Epithelial cell of esophagus (primary cell): ENCODE measurements around the gene HS6ST2.

Source experiments
- DNase-seq: peaks from one replicate; pipeline ENCODE4 v3.0.0; 2010; ENCODE audit warnings: low read depth
- H3K4me3 ChIP-seq: 2 replicates; pipeline ENCODE4 v1.5.1; 2011; ENCODE audit warnings: mild to moderate bottlenecking, low read length, control low read depth
- TF ChIP-seq, protein P1 (sequence below): IDR thresholded peaks from 2 replicates; pipeline ENCODE4 v1.5.1; 2011; ENCODE audit warnings: low read depth, mild to moderate bottlenecking, low read length, control low read depth, inconsistent platforms; ENCODE audit not compliant: insufficient read depth; ENCODE audit errors: missing control alignments

HS6ST2 gene

DNA sequence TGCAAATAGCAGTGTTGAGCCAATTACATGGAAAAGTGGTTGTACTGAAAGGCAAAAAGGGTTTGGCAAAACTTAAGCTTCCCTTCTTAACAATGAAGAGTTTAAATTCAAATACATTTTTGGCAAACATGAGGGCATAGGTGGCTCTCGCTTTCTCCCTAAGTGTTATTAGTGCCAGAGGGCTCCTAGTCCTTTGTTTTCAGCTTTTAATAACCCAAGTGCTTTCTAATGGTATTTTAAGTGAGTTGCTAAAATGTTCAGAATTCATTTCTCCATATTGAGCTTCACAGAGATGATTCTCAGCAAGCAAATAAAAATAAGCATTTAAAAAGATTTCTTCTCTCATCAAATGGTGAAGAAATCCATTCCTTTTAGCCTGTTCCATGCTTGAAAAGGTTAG is 123.7 kb downstream of the HS6ST2 start:
- no peak overlapping the region for H3K4me3 ChIP-seq
- TF ChIP-seq, protein P1, sequence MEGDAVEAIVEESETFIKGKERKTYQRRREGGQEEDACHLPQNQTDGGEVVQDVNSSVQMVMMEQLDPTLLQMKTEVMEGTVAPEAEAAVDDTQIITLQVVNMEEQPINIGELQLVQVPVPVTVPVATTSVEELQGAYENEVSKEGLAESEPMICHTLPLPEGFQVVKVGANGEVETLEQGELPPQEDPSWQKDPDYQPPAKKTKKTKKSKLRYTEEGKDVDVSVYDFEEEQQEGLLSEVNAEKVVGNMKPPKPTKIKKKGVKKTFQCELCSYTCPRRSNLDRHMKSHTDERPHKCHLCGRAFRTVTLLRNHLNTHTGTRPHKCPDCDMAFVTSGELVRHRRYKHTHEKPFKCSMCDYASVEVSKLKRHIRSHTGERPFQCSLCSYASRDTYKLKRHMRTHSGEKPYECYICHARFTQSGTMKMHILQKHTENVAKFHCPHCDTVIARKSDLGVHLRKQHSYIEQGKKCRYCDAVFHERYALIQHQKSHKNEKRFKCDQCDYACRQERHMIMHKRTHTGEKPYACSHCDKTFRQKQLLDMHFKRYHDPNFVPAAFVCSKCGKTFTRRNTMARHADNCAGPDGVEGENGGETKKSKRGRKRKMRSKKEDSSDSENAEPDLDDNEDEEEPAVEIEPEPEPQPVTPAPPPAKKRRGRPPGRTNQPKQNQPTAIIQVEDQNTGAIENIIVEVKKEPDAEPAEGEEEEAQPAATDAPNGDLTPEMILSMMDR: no peak
- no peak for DNase-seq

GRCh38 chrX:132834109-132834508 is 124.3 kb downstream of the HS6ST2 start:
- no peak for DNase-seq
- no peak overlapping the region for H3K4me3 ChIP-seq
- TF ChIP-seq, protein P1: no peak

- no peak for DNase-seq
- TF ChIP-seq, protein P1: no peak
- H3K4me3 ChIP-seq: no peak overlapping the region
These were observed 125.1 kb downstream of the HS6ST2 start for GRCh38 chrX:132833373-132833772.

DNA sequence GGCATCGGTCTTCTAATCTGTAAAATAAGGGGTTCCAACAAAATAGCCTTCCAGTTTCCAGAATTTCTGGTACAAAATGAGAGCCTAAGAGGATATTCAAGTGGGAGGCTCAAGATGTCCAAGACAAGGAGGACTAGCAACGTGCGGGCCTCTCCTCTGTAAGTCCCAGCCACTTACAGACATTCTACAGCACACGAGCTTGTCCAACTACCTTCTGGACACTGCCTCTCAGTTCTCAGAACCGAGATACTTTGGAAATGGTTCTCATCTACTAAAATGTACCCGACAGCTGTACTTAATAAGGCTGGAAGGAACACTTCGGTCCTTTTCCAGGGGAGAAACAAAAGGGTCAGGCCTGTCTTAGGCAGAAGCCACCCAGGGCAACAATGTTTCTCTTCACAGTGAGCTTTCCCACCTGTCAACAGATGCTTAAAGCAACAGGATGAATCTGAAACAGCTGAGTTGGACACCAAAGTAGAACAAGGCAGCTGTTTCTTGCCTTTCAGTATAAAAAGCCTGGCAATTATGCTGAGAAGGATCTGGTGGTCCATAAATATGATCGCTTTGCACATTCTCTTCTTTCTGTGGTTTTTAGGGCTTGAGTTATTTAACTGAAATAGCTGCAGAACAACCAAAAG is 127.0 kb downstream of the HS6ST2 start:
- H3K4me3 ChIP-seq: no peak overlapping the region
- no peak for DNase-seq
- TF ChIP-seq, protein P1: no peak

DNA sequence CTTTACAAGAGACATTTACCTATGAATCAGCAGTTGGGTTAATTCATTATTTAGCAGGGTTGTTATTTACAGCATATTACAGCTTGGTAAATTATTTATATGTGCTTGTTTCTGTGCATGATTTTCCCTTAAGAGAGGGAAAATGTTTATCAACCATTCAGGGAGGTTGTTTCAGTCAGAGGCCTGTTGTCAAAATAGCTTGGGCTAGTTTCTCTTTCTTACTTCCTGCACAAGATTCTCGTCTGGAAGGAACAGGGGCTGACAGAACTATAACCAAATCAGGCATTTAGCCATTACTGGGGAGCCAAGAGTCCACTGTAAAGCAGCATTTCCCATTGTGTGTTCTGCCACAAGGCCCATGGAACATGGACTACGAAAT is 135.8 kb downstream of the HS6ST2 start:
- no peak overlapping the region for H3K4me3 ChIP-seq
- no peak for DNase-seq
- TF ChIP-seq, protein P1: no peak

DNA sequence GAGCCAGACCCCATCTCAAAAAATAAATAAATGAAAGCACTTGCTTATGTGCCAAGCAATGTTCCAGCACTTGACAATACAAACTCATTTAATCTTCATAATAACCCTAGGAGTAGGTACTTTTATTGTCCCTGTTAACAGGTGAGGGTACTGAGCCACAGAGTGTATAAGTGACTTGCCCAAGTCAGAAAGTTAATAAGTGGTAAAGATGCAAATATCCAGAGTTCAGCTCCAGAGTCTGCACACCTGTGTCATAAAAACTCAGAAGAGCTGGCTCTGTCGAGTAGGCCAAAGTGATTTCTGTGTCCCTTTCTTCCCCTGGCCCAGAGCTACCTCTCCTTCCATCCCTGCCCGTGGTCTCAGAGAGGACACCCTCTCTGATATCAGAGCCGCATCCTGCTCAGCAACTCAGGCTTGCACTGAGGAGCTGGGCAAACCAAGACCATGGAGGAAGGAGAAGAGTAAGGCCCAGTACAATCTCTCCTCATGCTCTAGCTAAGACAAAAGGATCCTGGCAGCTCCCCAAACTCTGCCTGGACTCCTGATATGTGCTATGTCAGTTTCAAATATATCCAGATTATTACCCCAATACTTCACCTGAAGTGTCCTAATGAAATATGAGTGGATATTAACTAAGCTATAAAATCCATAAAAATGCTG is 136.3 kb downstream of the HS6ST2 start:
- no peak for DNase-seq
- no peak overlapping the region for H3K4me3 ChIP-seq
- TF ChIP-seq, protein P1: no peak

- no peak overlapping the region for H3K4me3 ChIP-seq
- TF ChIP-seq, protein P1: no peak
- no peak for DNase-seq
These were observed 137.8 kb downstream of the HS6ST2 start for GRCh38 chrX:132820675-132821074.
